Aorta (tissue), 5 donors: ENCODE results near the gene GALNT18. TPM values are rescaled to one million over a fixed set of nuclear protein-coding genes. Genes with fewer than 3 reads are reported as not detected.

Source experiments
- ATAC-seq: fragments of 200-7000 bp; cut with Tn5 transposase; one replicate; pipeline ENCODE4 v1.9.1; 2022; ENCODE audit warnings: moderate library complexity; ENCODE audit not compliant: low FRiP score
- DNase-seq, 2 donors: peaks; one replicate each; pipeline ENCODE4 v3.0.0-alpha.2; 2020
- H3K27ac ChIP-seq, 2 donors: one replicate each; pipeline ENCODE4 v1.5.1; 2013; ENCODE audit warnings: low read length in 2 of 2, mild to moderate bottlenecking in 2 of 2, moderate library complexity in 2 of 2, control low read depth in 1 of 2, inconsistent platforms in 1 of 2, low read depth in 1 of 2
- H3K27me3 ChIP-seq, 2 donors: one replicate each; pipeline ENCODE4 v1.6.1; 2013; ENCODE audit warnings: control low read depth in 1 of 2, low read length in 1 of 2, mild to moderate bottlenecking in 1 of 2, moderate library complexity in 1 of 2; ENCODE audit not compliant: insufficient read depth in 2 of 2, control insufficient read depth in 1 of 2
- H3K36me3 ChIP-seq, 2 donors: one replicate each; pipeline ENCODE4 v1.6.1; 2013; ENCODE audit warnings: control low read depth in 1 of 2, low read length in 1 of 2, mild to moderate bottlenecking in 1 of 2; ENCODE audit not compliant: insufficient read depth in 2 of 2, control insufficient read depth in 1 of 2
- H3K4me1 ChIP-seq, 2 donors: one replicate each; pipeline ENCODE4 v1.6.1; 2013; ENCODE audit warnings: low read length in 2 of 2, control low read depth in 1 of 2, mild to moderate bottlenecking in 1 of 2, moderate library complexity in 1 of 2; ENCODE audit not compliant: insufficient read depth in 2 of 2, control insufficient read depth in 1 of 2
- H3K4me3 ChIP-seq, 2 donors: one replicate each; pipeline ENCODE4 v1.5.1; 2013; ENCODE audit warnings: low read length in 2 of 2, control low read depth in 1 of 2, mild to moderate bottlenecking in 1 of 2
- H3K9me3 ChIP-seq: one replicate; pipeline ENCODE4 v1.6.1; 2013; ENCODE audit warnings: mild to moderate bottlenecking, low read length; ENCODE audit not compliant: control insufficient read depth
- WGBS, 2 donors: extraction: QIAGEN DNeasy Blood & Tissue Kit; methylation state at CpG; one replicate each; pipeline ENCODE4 v1.1.7; 2013; 5-methylcytosine and 5-hydroxymethylcytosine counted together
- intact Hi-C, 2 donors: fragments of 100-400 bp; cut with DNase I; formaldehyde crosslinking; loops; one replicate each; pipeline versions ENCODE4 v1.14.2 to v1.15.0; 2022
- polyA plus RNA-seq, 2 donors: library from polyadenylated mRNA; stranded (reverse); fragments of 200-250 nt; gene quantifications; one replicate each; pipeline ENCODE4 v1.2.3, GENCODE V29; 2013
- total RNA-seq, 2 donors: library from RNA; stranded (reverse); fragmentation: NEBNext Ultra II Directional; extraction: Animal tissue kit (Norgen Biotek cat#: 25700); gene quantifications; one replicate each; pipeline ENCODE4 v1.2.1, GENCODE V29; 2021
- donor health status: healthy with polysubstance abuse.
- donor health status: Bipolar disorder and iron deficiency.
- donor health status: DM: no; HTN: no; CAD: no.
- donor health status: DM: no; HTN: no; CAD: no.
- donor health status: DM: yes; HTN: yes; CAD: no.

GALNT18 gene
- total and polyA plus RNA-seq, 4 donors, result 5.3 to 60.6 (median 21.4) TPM

DNA sequence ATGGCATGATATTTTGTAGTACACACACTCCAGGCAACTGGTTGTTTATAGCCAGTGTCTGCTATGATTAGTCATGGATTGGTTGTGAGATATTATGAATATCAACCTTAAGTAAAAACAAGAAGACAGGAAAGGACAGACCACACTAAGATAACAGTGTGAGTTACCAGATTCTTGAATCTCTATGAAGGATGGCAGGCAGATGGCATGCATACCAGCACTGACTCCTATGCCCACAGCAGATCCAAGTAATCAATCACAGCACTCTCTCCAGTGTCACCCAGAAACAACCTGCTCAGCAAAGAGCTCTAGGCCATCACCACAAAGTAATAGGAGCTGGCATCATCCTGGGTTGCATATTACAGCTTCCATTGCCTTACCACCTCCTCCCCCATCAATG lies 116.6 kb downstream of the GALNT18 start:
- ATAC-seq (no peak), DNase-seq (no peak)
- H3K27ac ChIP-seq, result no peak overlapping the region
- no peaks in the 10 kb centered on the region for H3K9me3 ChIP-seq
- H3K27me3 ChIP-seq, result no peaks in the 10 kb centered on the region
- H3K4me1 ChIP-seq, result peaks cover 0 to 4% of the 10 kb centered on the region in 2 donors
- H3K4me3 ChIP-seq, result no peak overlapping the region
- H3K36me3 ChIP-seq, result no peaks in the 10 kb centered on the region
- intact Hi-C loops, result no loop called here

DNA sequence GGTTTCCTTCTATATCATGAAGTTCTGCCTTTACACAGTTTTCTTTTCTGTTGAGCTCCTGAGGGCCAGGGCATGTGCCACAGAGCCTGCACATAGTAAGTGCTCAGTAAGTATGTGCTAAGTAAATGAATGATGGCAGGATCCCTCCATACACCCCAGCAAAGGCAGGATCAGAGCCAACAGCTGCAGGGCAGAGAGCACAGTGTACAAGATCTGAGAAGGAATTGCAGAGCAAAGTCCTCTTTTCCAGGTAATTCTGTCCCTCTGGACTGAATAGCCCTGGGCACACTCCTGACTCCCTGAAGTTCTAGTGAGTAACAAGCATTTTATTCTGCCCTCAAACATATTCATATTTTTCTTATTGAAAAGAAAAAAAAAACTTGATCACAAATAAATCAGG lies 117.7 kb downstream of the GALNT18 start:
- no peak overlapping the region for H3K27ac ChIP-seq
- H3K4me1 ChIP-seq, result peaks cover 0 to 4% of the 10 kb centered on the region in 2 donors
- intact Hi-C loops, result no loop called here
- ATAC-seq (no peak), DNase-seq (no peak)
- no peaks in the 10 kb centered on the region for H3K36me3 ChIP-seq
- no peak overlapping the region for H3K4me3 ChIP-seq
- no peaks in the 10 kb centered on the region for H3K27me3 ChIP-seq
- H3K9me3 ChIP-seq, result no peaks in the 10 kb centered on the region

DNA sequence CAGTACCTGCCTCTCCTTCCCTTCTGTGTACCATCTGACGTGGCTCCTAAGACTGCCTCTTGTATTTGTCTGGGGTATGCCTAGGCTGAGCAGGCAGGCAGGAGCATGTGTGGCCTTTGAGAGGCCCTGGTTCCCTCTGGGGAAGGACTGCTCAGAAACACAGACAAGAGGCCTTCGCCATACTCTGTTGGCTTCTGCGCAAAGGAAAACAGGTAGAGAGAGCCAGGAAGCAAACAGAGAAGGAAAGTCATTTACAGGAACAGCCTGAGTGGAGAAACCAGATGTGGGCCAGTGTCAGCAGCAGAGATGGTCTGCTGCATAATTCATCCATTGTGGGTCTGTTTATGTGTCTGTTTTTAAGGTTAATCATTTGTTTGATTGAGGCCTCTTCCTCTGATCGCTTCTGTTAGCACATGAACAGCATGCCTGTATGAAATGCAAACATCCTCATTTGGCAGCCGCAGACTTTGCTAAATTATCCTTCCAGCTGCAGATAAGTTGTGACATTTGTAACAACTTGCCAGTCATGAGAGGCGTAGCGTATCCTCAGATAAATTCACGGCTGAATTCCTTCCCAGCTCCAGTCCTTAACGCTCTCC lies 119.4 kb downstream of the GALNT18 start:
- Histone ChIP-seq H3K4me1 (peaks cover 0 to 4% of the 10 kb centered on the region in 2 donors), H3K36me3 (no peaks in the 10 kb centered on the region), H3K9me3 (no peaks in the 10 kb centered on the region), H3K27me3 (no peaks in the 10 kb centered on the region), H3K4me3 (no peak overlapping the region), H3K27ac (peak overlapping the region in 1 of 2 donors; percentile 96)
- 7 to 23% methylated on average over 9 of the region's 9 CpGs for WGBS, 2 donors
- DNase-seq, result no peak
- intact Hi-C loops, result no loop called here
- ATAC-seq, result no peak

DNA sequence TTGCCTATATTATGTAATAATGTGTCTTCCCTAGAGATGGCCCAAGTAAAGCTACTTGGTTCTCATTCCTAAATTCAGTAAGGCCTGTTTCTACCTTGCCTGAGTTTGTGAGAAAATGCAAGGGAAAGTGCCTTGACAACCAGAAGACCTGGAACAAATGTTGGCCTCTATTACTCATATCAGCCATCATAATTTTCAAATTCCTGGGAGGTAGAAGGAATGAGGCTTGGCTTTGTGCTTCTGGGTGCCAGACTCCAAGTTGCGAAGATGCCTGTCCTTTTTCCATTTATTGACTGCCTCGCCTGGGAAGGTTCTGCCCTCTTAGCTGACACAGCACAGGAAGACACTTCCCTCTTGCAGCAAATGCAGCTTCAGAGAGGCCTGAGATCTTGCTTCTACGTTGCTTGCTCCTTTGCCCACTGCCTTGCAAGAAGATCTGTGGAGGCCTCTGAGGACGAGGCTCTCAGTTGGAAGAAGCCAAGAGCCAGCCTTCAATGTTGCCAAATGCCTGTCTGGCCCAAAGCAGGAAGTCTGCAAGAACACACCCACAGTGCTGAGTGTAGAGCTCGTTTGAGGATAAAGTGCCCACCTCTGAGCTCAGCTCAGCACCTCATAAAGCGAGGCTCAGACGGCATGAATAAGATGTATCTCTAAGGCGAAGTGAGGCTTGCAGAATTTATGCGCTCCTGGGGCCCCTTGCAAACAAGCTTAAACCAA lies 120.1 kb downstream of the GALNT18 start:
- Histone ChIP-seq H3K9me3 (no peaks in the 10 kb centered on the region), H3K27ac (peak overlapping the region; percentile 84 to 96), H3K4me3 (no peak overlapping the region), H3K36me3 (no peaks in the 10 kb centered on the region), H3K27me3 (no peaks in the 10 kb centered on the region), H3K4me1 (peaks cover 0 to 4% of the 10 kb centered on the region in 2 donors)
- WGBS, 2 donors, result 20 to 29% methylated on average over 9 of the region's 9 CpGs
- ATAC-seq (no peak), DNase-seq (no peak)
- intact Hi-C loops, result no loop called here

DNA sequence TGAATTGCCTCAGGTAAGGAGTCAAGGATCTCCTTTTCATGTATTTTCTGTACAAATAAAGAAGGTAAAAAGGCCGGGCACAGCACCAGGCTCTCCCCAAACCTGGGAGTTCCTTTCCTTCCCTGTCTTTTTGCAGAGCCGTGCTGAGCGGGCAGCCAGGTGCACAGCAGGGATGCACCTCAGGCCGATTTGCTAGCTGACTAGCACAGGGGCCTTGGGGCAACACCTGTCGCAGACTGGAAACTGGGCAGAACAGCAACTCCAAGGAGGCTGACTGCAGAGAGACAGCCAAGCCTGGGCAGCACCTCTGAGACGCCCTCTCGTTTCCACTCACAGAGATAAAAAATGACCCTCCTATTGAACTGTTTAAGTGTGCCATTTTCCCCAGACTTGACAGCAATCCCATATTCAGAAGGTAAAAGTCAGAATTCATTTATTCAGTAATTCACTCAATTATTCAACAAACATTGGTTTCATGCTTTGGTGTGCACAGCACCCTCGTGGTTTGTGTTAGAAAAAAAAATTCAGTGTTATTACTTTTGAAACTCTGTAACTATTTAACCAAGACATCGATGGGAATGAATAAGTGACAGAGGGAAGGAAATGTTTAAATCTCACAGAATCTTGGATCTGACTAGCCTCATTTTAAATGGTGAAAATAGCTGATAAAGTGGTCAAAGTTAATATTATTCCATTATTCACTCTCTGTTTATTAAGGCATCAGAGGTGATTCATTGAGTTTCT lies 120.9 kb downstream of the GALNT18 start:
- ATAC-seq (no peak), DNase-seq (no peak)
- Histone ChIP-seq H3K4me3 (no peak overlapping the region), H3K27me3 (no peaks in the 10 kb centered on the region), H3K36me3 (no peaks in the 10 kb centered on the region), H3K9me3 (no peaks in the 10 kb centered on the region), H3K27ac (peak overlapping the region in 1 of 2 donors; percentile 97), H3K4me1 (peaks cover 0 to 4% of the 10 kb centered on the region in 2 donors)
- intact Hi-C loops, result no loop called here
- 55 to 57% methylated on average over 9 of the region's 9 CpGs for WGBS, 2 donors

DNA sequence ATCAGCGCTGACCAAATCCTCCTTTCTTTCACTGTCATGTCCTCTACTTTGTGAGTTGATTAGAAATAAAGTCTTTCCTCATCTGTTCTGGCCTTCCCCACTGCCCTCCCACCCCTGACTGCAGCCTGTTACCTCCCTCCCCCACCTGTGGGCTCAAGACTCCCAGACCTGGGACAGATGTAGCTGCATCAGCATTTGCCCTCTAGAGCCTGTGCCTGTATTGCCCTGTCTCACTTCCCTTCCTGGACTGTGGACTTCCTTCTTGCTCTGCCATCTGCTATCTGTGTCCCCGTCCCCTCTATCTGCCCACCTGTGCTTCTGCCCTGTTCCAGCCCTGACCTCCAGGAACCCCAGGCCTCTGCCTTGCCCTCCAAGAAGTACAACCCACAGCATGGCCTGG lies 122.5 kb downstream of the GALNT18 start:
- intact Hi-C loops, result no loop called here
- no peak overlapping the region for H3K4me3 ChIP-seq
- no peaks in the 10 kb centered on the region for H3K9me3 ChIP-seq
- ATAC-seq (no peak), DNase-seq (no peak)
- no peaks in the 10 kb centered on the region for H3K36me3 ChIP-seq
- H3K27ac ChIP-seq, result no peak overlapping the region
- H3K27me3 ChIP-seq, result no peaks in the 10 kb centered on the region
- 91 to 96% methylated on average over 2 of the region's 2 CpGs for WGBS, 2 donors
- H3K4me1 ChIP-seq, result peaks cover 0 to 4% of the 10 kb centered on the region in 2 donors

DNA sequence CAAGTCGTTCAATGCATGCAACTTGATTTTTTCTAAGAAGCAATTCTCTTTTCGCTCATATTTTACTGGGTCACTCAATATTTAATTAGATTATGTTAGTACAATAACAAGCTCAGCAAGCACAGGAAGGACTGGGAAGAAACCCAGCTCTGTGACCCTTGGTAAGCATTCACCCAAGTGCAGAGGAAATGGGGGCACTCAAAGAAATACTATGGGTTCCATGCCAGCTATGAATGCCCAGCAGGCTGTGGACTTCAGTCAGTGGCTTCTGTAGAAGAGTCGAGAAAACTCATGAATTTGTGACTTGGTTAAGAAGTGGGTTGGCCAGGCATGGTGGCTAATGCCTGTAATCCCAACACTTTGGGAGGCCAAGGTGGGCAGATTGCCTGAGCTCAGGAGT lies 123.6 kb downstream of the GALNT18 start:
- WGBS, 2 donors, result 67 to 79% methylated on average over 3 of the region's 3 CpGs
- intact Hi-C loops, result no loop called here
- no peak for ATAC-seq
- H3K4me3 ChIP-seq, result no peak overlapping the region
- H3K36me3 ChIP-seq, result no peaks in the 10 kb centered on the region
- peaks cover 0 to 4% of the 10 kb centered on the region in 2 donors for H3K4me1 ChIP-seq
- H3K9me3 ChIP-seq, result peaks cover 1% of the 10 kb centered on the region
- H3K27ac ChIP-seq, result no peak overlapping the region
- no peak for DNase-seq
- no peaks in the 10 kb centered on the region for H3K27me3 ChIP-seq

DNA sequence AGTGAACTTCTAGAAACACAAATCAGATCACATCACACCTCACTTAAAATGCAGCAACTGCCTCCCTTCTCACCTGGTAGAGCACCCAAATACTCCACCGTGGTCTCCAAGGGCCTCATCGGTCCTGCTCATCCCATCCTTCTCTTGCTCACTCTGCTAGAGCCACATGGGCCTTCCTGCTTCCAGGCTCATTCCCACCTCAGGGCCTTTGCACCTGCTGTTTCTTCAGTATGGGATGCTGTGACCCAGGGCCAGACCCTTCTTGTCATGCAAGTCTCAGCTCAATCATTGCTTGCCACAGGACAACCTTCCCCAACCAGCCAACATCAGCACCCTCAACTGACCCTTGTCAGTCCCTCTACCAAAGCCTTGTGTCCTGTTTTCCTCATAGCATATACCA lies 124.9 kb downstream of the GALNT18 start:
- Histone ChIP-seq H3K4me1 (peaks cover 0 to 3% of the 10 kb centered on the region in 2 donors), H3K36me3 (no peaks in the 10 kb centered on the region), H3K27me3 (no peaks in the 10 kb centered on the region), H3K27ac (no peak overlapping the region), H3K9me3 (peaks cover 1% of the 10 kb centered on the region), H3K4me3 (no peak overlapping the region)
- 98 to 100% methylated on average over 2 of the region's 2 CpGs for WGBS, 2 donors
- DNase-seq (no peak), ATAC-seq (no peak)
- intact Hi-C loops, result no loop called here

DNA sequence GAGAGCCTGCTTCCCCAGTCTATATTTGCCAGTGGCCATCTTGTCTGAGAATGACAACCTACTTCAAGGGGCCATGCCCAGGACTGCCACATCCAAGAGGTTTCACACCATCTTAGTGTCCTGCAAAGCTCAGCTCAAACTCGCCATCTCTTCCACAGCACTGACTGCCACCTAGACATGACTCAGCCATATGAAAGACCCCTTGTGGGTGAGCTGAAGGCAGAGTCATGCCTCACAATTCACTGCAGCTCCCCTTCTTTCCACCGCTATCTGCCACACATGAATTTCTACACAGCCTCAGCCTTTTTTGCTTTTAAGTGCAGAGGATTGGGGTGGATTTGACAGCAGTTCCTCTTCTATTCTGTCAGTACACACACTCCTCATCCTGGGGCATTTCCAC lies 127.5 kb downstream of the GALNT18 start:
- intact Hi-C loops, result no loop called here
- H3K27ac ChIP-seq, result no peak overlapping the region
- DNase-seq (no peak), ATAC-seq (no peak)
- no peaks in the 10 kb centered on the region for H3K4me1 ChIP-seq
- no peaks in the 10 kb centered on the region for H3K36me3 ChIP-seq
- peaks cover 1% of the 10 kb centered on the region for H3K9me3 ChIP-seq
- 97 to 99% methylated on average over 2 of the region's 2 CpGs for whole genome bisulfite sequencing, 2 donors
- no peaks in the 10 kb centered on the region for H3K27me3 ChIP-seq
- no peak overlapping the region for H3K4me3 ChIP-seq
